T1000 (cell line): ENCODE data around the gene DUSP10.

Source experiments
- DNase-seq: peaks from one replicate; lab custom pipeline; 2025; ENCODE audit warnings: mixed read lengths; lab: John Stamatoyannopoulos, UW

The DUSP10 gene

GRCh38 chr1:221712776-221713431 lies 29.0 kb downstream of the DUSP10 start:
- DNase-seq = no peak

GRCh38 chr1:221712198-221712684 lies 29.6 kb downstream of the DUSP10 start:
- no peak for DNase-seq

- DNase-seq = no peak
These were observed 30.2 kb downstream of the DUSP10 start for GRCh38 chr1:221711656-221712055.

GRCh38 chr1:221711063-221711577 lies 30.8 kb downstream of the DUSP10 start:
- DNase-seq = no peak

- no peak for DNase-seq
These were observed 32.0 kb downstream of the DUSP10 start for GRCh38 chr1:221709854-221710253.

GRCh38 chr1:221708987-221709386 lies 32.9 kb downstream of the DUSP10 start:
- no peak for DNase-seq

GRCh38 chr1:221708076-221708571 lies 33.8 kb downstream of the DUSP10 start:
- DNase-seq = no peak

- DNase-seq = no peak
These were observed 34.9 kb downstream of the DUSP10 start for GRCh38 chr1:221706876-221707582.

GRCh38 chr1:221706191-221706590 lies 35.7 kb downstream of the DUSP10 start:
- no peak for DNase-seq

- DNase-seq = no peak
These were observed 37.6 kb downstream of the DUSP10 start for GRCh38 chr1:221704306-221704705.

GRCh38 chr1:221701570-221702186 lies 40.2 kb downstream of the DUSP10 start:
- DNase-seq = no peak

- no peak for DNase-seq
These were observed 40.9 kb downstream of the DUSP10 start for GRCh38 chr1:221700948-221701347.

- DNase-seq = no peak
These were observed 41.4 kb downstream of the DUSP10 start for GRCh38 chr1:221700536-221700935.

GRCh38 chr1:221699978-221700519 lies 41.8 kb downstream of the DUSP10 start:
- DNase-seq = no peak

GRCh38 chr1:221699577-221699976 lies 42.3 kb downstream of the DUSP10 start:
- DNase-seq = no peak

GRCh38 chr1:221698579-221699349 lies 43.1 kb downstream of the DUSP10 start:
- DNase-seq = no peak

GRCh38 chr1:221697923-221698425 lies 43.9 kb downstream of the DUSP10 start:
- DNase-seq = no peak

GRCh38 chr1:221696718-221697461 lies 45.0 kb downstream of the DUSP10 start:
- DNase-seq = no peak

- no peak for DNase-seq
These were observed 45.9 kb downstream of the DUSP10 start for GRCh38 chr1:221696027-221696426.

GRCh38 chr1:221695301-221695700 lies 46.6 kb downstream of the DUSP10 start:
- DNase-seq = no peak

- no peak for DNase-seq
These were observed 47.8 kb downstream of the DUSP10 start for GRCh38 chr1:221694109-221694508.
